SK-N-SH treated with all-trans-retinoic acid at 6 μM for 48 hours (cell line): ENCODE results near the gene ELFN1.

Source experiments
- ATAC-seq: fragments of 200-7000 bp; cut with Tn5 transposase; 3 replicates; pipeline ENCODE4 v1.9.1; 2020; ENCODE audit warnings: mild to moderate bottlenecking, moderate library complexity
- ARNTL ChIP-seq: fragments of 450-650 bp; formaldehyde crosslinking; IDR thresholded peaks from 2 replicates; pipeline ENCODE4 v1.5.0; 2020; ENCODE audit warnings: low read depth, mild to moderate bottlenecking, moderate library complexity, borderline replicate concordance
- BACH2 ChIP-seq: fragments of 250-450 bp; sonication (Bioruptor Pico); IDR thresholded peaks from 2 replicates; pipeline ENCODE4 v1.9.0; 2021; ENCODE audit warnings: mild to moderate bottlenecking, borderline replicate concordance
- CSDC2 ChIP-seq: fragments of 250-450 bp; sonication (Bioruptor Pico); IDR thresholded peaks from 2 replicates; pipeline ENCODE4 v1.5.0; 2020; ENCODE audit warnings: mild to moderate bottlenecking, moderate library complexity
- ESRRG ChIP-seq: fragments of 250-450 bp; sonication (Bioruptor Pico); IDR thresholded peaks from 2 replicates; pipeline ENCODE4 v1.6.1; 2021; ENCODE audit warnings: mild to moderate bottlenecking
- ISL1 ChIP-seq: fragments of 250-450 bp; sonication (Bioruptor Pico); IDR thresholded peaks from 2 replicates; pipeline ENCODE4 v2.1.2; 2022; ENCODE audit warnings: mild to moderate bottlenecking, moderate library complexity
- OSR1 ChIP-seq: fragments of 250-450 bp; sonication (Bioruptor Pico); IDR thresholded peaks from 2 replicates; pipeline ENCODE4 v1.8.0; 2022; ENCODE audit warnings: moderate library complexity, mild to moderate bottlenecking, inconsistent platforms
- PPARA ChIP-seq: fragments of 250-450 bp; sonication (Bioruptor Pico); IDR thresholded peaks from 2 replicates; pipeline ENCODE4 v1.5.0; 2020; ENCODE audit warnings: mild to moderate bottlenecking, borderline replicate concordance
- RARB ChIP-seq: fragments of 250-450 bp; sonication (Bioruptor Pico); IDR thresholded peaks from 2 replicates; pipeline ENCODE4 v1.8.0; 2021; ENCODE audit warnings: mild to moderate bottlenecking, moderate library complexity
- SNAI2 ChIP-seq: fragments of 250-450 bp; sonication (Bioruptor Pico); IDR thresholded peaks from 2 replicates; pipeline ENCODE4 v1.5.0; 2020; ENCODE audit warnings: mild to moderate bottlenecking, moderate library complexity
- TCF4 ChIP-seq: fragments of 250-450 bp; sonication (Bioruptor Pico); IDR thresholded peaks from 2 replicates; pipeline ENCODE4 v1.8.0; 2021; ENCODE audit warnings: mild to moderate bottlenecking, moderate library complexity, borderline replicate concordance
- TOX ChIP-seq: fragments of 250-450 bp; sonication (Bioruptor Pico); IDR thresholded peaks from 2 replicates; pipeline ENCODE4 v1.8.0; 2021; ENCODE audit warnings: mild to moderate bottlenecking, moderate library complexity, borderline replicate concordance
- ZC3H10 ChIP-seq: fragments of 250-450 bp; sonication (Bioruptor Pico); IDR thresholded peaks from 2 replicates; pipeline ENCODE4 v1.5.1; 2021; ENCODE audit warnings: mild to moderate bottlenecking, moderate library complexity
- ZFP3 ChIP-seq: fragments of 250-450 bp; sonication (Bioruptor Pico); IDR thresholded peaks from 2 replicates; pipeline ENCODE4 v1.5.0; 2020; ENCODE audit warnings: mild to moderate bottlenecking, moderate library complexity
- ZFP30 ChIP-seq: fragments of 450-650 bp; formaldehyde crosslinking; IDR thresholded peaks from 2 replicates; pipeline ENCODE4 v1.5.0; 2022; ENCODE audit warnings: mild to moderate bottlenecking, moderate library complexity
- ZNF565 ChIP-seq: fragments of 450-650 bp; formaldehyde crosslinking; conservative IDR thresholded peaks from 2 replicates; pipeline ENCODE4 v1.5.0; 2020; ENCODE audit warnings: low read depth, mild to moderate bottlenecking, moderate library complexity
- ZNF70 ChIP-seq: fragments of 450-650 bp; formaldehyde crosslinking; IDR thresholded peaks from 2 replicates; pipeline ENCODE4 v1.5.0; 2020; ENCODE audit warnings: mild to moderate bottlenecking, moderate library complexity
- ZNF8 ChIP-seq: fragments of 450-650 bp; formaldehyde crosslinking; IDR thresholded peaks from 2 replicates; pipeline ENCODE4 v1.5.0; 2020; ENCODE audit warnings: mild to moderate bottlenecking, moderate library complexity
- TF ChIP-seq, protein P1 (sequence below): fragments of 250-450 bp; sonication (Bioruptor Pico); IDR thresholded peaks from 2 replicates; pipeline ENCODE4 v1.5.1; 2020; ENCODE audit warnings: low read depth, mild to moderate bottlenecking, moderate library complexity
- TF ChIP-seq, protein P2 (sequence below): fragments of 250-450 bp; sonication (Bioruptor Pico); IDR thresholded peaks from 2 replicates; pipeline ENCODE4 v1.5.0; 2020; ENCODE audit warnings: mild to moderate bottlenecking, moderate library complexity
- TF ChIP-seq, protein P3 (sequence below): fragments of 250-450 bp; sonication (Bioruptor Pico); IDR thresholded peaks from 2 replicates; pipeline ENCODE4 v1.8.0; 2021; ENCODE audit warnings: low read depth, mild to moderate bottlenecking, moderate library complexity, borderline replicate concordance
- TF ChIP-seq, protein P4 (sequence below): fragments of 250-450 bp; sonication (Bioruptor Pico); IDR thresholded peaks from 2 replicates; pipeline ENCODE4 v1.8.0; 2020; ENCODE audit warnings: mild to moderate bottlenecking, moderate library complexity, borderline replicate concordance
- TF ChIP-seq, protein P5 (sequence below): fragments of 250-450 bp; sonication (Bioruptor Pico); IDR thresholded peaks from 2 replicates; pipeline ENCODE4 v1.5.1; 2021; ENCODE audit warnings: mild to moderate bottlenecking, moderate library complexity

ELFN1 gene

DNA sequence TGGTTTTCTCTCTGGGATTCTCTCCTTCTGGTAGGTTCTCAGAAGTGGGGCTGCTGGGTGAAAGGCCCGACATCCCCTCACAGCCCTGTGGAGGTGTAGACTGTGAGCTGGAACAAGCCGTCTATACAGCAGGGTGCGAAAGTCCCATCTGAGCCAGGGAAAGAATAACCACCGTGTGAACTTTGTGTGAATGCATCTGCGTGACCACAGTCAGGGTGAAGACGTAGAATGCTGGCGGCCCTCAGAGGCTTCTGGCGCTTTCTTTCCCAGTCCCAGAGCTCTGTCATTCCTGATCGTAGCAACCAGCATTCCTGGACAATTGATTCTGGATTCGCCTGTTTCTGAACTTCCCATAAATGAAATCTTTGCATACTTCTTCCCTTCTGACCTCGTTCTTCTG lies 30.0 kb downstream of the ELFN1 start:
- no peak for TF ChIP-seq ZNF70 (CRISPR knock-in tag)
- TF ChIP-seq SNAI2 (CRISPR knock-in tag), result no peak
- TF ChIP-seq, protein P1, sequence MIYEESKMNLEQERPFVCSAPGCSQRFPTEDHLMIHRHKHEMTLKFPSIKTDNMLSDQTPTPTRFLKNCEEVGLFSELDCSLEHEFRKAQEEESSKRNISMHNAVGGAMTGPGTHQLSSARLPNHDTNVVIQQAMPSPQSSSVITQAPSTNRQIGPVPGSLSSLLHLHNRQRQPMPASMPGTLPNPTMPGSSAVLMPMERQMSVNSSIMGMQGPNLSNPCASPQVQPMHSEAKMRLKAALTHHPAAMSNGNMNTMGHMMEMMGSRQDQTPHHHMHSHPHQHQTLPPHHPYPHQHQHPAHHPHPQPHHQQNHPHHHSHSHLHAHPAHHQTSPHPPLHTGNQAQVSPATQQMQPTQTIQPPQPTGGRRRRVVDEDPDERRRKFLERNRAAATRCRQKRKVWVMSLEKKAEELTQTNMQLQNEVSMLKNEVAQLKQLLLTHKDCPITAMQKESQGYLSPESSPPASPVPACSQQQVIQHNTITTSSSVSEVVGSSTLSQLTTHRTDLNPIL (CRISPR knock-in tag), result no peak
- TF ChIP-seq, protein P2, sequence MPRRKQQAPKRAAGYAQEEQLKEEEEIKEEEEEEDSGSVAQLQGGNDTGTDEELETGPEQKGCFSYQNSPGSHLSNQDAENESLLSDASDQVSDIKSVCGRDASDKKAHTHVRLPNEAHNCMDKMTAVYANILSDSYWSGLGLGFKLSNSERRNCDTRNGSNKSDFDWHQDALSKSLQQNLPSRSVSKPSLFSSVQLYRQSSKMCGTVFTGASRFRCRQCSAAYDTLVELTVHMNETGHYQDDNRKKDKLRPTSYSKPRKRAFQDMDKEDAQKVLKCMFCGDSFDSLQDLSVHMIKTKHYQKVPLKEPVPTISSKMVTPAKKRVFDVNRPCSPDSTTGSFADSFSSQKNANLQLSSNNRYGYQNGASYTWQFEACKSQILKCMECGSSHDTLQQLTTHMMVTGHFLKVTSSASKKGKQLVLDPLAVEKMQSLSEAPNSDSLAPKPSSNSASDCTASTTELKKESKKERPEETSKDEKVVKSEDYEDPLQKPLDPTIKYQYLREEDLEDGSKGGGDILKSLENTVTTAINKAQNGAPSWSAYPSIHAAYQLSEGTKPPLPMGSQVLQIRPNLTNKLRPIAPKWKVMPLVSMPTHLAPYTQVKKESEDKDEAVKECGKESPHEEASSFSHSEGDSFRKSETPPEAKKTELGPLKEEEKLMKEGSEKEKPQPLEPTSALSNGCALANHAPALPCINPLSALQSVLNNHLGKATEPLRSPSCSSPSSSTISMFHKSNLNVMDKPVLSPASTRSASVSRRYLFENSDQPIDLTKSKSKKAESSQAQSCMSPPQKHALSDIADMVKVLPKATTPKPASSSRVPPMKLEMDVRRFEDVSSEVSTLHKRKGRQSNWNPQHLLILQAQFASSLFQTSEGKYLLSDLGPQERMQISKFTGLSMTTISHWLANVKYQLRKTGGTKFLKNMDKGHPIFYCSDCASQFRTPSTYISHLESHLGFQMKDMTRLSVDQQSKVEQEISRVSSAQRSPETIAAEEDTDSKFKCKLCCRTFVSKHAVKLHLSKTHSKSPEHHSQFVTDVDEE (CRISPR knock-in tag), result no peak
- no peak for TF ChIP-seq ZNF8 (CRISPR knock-in tag)
- no peak for TF ChIP-seq ARNTL (CRISPR knock-in tag)
- no peak for TF ChIP-seq PPARA (CRISPR knock-in tag)
- no peak for TF ChIP-seq CSDC2 (CRISPR knock-in tag)
- TF ChIP-seq BACH2, result no peak
- no peak for TF ChIP-seq ZNF565 (CRISPR knock-in tag)
- no peak for TF ChIP-seq ISL1 (CRISPR knock-in tag)
- no peak for TF ChIP-seq ZC3H10 (CRISPR knock-in tag)
- TF ChIP-seq RARB (CRISPR knock-in tag), result no peak
- TF ChIP-seq, protein P3, sequence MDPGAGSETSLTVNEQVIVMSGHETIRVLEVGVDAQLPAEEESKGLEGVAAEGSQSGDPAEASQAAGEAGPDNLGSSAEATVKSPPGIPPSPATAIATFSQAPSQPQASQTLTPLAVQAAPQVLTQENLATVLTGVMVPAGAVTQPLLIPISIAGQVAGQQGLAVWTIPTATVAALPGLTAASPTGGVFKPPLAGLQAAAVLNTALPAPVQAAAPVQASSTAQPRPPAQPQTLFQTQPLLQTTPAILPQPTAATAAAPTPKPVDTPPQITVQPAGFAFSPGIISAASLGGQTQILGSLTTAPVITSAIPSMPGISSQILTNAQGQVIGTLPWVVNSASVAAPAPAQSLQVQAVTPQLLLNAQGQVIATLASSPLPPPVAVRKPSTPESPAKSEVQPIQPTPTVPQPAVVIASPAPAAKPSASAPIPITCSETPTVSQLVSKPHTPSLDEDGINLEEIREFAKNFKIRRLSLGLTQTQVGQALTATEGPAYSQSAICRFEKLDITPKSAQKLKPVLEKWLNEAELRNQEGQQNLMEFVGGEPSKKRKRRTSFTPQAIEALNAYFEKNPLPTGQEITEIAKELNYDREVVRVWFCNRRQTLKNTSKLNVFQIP (CRISPR knock-in tag), result no peak
- no peak for TF ChIP-seq ESRRG (CRISPR knock-in tag)
- TF ChIP-seq OSR1, result no peak
- TF ChIP-seq TOX (CRISPR knock-in tag), result no peak
- TF ChIP-seq, protein P4, sequence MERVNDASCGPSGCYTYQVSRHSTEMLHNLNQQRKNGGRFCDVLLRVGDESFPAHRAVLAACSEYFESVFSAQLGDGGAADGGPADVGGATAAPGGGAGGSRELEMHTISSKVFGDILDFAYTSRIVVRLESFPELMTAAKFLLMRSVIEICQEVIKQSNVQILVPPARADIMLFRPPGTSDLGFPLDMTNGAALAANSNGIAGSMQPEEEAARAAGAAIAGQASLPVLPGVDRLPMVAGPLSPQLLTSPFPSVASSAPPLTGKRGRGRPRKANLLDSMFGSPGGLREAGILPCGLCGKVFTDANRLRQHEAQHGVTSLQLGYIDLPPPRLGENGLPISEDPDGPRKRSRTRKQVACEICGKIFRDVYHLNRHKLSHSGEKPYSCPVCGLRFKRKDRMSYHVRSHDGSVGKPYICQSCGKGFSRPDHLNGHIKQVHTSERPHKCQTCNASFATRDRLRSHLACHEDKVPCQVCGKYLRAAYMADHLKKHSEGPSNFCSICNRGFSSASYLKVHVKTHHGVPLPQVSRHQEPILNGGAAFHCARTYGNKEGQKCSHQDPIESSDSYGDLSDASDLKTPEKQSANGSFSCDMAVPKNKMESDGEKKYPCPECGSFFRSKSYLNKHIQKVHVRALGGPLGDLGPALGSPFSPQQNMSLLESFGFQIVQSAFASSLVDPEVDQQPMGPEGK (CRISPR knock-in tag), result no peak
- ATAC-seq, result no peak

DNA sequence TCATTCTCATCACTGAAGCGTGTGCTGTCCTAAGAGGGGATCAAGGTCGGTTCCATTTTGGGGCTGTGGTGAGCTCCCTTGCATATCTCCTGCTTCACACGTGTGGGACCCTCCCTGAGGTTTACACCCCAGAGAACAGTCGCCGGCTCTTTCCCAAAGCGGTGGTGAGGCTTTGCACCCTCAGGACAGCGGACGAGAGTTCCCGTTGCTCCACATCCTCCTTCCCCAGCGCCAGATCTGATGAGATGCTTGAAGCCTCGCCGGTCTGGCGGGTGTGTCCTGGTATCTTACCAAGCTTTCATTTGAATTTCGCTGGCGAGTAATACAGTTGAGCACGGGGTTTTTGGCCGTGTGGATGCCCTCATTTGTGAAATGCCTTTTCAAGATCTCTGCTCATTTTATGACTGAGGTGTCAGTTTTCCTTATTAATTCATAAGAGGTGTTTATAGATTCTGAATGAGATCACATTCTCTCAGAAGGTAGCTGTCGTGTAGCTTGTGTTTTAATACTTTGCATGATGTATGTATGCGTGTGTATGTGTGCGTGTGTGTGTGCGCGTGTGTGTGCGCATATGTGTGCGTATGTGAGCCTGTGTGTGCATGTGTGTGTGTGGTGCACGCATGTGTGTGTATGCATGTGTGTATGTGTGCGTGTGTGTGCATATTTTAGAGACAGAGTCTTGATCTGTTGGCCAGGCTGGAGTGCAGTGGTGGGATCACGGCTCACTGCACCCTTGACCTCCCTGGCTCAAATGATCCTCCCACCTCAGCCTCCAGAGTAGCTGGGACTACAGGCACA lies 30.7 kb downstream of the ELFN1 start:
- no peak for ATAC-seq
- TF ChIP-seq, protein P1 (CRISPR knock-in tag), result no peak
- no peak for TF ChIP-seq ZFP30 (CRISPR knock-in tag)
- no peak for TF ChIP-seq OSR1
- no peak for TF ChIP-seq ZNF70 (CRISPR knock-in tag)
- no peak for TF ChIP-seq TCF4 (CRISPR knock-in tag)
- TF ChIP-seq ZFP3 (CRISPR knock-in tag), result no peak
- no peak for TF ChIP-seq ISL1 (CRISPR knock-in tag)
- TF ChIP-seq, protein P2 (CRISPR knock-in tag), result no peak
- no peak for TF ChIP-seq CSDC2 (CRISPR knock-in tag)
- TF ChIP-seq PPARA (CRISPR knock-in tag), result no peak
- no peak for TF ChIP-seq BACH2
- TF ChIP-seq RARB (CRISPR knock-in tag), result no peak
- TF ChIP-seq, protein P4 (CRISPR knock-in tag), result no peak
- no peak for TF ChIP-seq TOX (CRISPR knock-in tag)
- TF ChIP-seq SNAI2 (CRISPR knock-in tag), result no peak
- TF ChIP-seq, protein P5, sequence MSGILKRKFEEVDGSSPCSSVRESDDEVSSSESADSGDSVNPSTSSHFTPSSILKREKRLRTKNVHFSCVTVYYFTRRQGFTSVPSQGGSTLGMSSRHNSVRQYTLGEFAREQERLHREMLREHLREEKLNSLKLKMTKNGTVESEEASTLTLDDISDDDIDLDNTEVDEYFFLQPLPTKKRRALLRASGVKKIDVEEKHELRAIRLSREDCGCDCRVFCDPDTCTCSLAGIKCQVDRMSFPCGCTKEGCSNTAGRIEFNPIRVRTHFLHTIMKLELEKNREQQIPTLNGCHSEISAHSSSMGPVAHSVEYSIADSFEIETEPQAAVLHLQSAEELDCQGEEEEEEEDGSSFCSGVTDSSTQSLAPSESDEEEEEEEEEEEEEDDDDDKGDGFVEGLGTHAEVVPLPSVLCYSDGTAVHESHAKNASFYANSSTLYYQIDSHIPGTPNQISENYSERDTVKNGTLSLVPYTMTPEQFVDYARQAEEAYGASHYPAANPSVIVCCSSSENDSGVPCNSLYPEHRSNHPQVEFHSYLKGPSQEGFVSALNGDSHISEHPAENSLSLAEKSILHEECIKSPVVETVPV (CRISPR knock-in tag), result no peak
- no peak for TF ChIP-seq ZNF8 (CRISPR knock-in tag)
- no peak for TF ChIP-seq ZNF565 (CRISPR knock-in tag)
